ENCODE results near the gene ZNF821.

The ZNF821 gene

GRCh38 chr16:71894229-71894920, 10.4 kb upstream of the ZNF821 start:
- peak overlapping the region; percentile 94 for H3K4me3 ChIP-seq (ENCODE audit: low read length)
- TF ChIP-seq, protein P1, sequence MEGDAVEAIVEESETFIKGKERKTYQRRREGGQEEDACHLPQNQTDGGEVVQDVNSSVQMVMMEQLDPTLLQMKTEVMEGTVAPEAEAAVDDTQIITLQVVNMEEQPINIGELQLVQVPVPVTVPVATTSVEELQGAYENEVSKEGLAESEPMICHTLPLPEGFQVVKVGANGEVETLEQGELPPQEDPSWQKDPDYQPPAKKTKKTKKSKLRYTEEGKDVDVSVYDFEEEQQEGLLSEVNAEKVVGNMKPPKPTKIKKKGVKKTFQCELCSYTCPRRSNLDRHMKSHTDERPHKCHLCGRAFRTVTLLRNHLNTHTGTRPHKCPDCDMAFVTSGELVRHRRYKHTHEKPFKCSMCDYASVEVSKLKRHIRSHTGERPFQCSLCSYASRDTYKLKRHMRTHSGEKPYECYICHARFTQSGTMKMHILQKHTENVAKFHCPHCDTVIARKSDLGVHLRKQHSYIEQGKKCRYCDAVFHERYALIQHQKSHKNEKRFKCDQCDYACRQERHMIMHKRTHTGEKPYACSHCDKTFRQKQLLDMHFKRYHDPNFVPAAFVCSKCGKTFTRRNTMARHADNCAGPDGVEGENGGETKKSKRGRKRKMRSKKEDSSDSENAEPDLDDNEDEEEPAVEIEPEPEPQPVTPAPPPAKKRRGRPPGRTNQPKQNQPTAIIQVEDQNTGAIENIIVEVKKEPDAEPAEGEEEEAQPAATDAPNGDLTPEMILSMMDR (IDR thresholded peaks at IDR 0.05; ENCODE audit: insufficient read depth, low read depth, low read length, missing control alignments) = no peak
- peak; percentile 78 for DNase-seq (ENCODE audit: low read depth)

DNA sequence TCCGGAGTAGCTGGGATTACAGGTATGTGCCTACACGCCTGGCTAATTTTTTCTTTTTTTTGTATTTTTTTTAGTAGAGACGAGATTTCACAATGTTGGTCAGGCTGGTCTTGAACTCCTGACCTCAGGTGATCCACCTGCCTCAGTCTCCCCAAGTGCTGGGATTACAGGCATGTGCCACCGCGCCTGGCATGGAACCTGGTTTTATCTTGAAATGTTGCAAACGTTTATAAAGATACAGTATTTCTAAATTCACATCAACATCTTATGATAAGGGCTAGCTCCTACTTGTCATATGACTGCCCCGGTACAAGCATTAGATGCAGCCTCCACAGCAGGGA, 9.9 kb upstream of the ZNF821 start:
- no peak for DNase-seq (ENCODE audit: low read depth)
- TF ChIP-seq, protein P1 (IDR thresholded peaks at IDR 0.05; ENCODE audit: insufficient read depth, low read depth, low read length, missing control alignments) = no peak
- H3K4me3 ChIP-seq (ENCODE audit: low read length) = peak overlapping the region; percentile 94

- no peak for DNase-seq (ENCODE audit: low read depth)
- TF ChIP-seq, protein P1 (IDR thresholded peaks at IDR 0.05; ENCODE audit: insufficient read depth, low read depth, low read length, missing control alignments) = no peak
- H3K4me3 ChIP-seq (ENCODE audit: low read length) = no peak overlapping the region
These were observed 5.2 kb upstream of the ZNF821 start for GRCh38 chr16:71889147-71889546.

DNA sequence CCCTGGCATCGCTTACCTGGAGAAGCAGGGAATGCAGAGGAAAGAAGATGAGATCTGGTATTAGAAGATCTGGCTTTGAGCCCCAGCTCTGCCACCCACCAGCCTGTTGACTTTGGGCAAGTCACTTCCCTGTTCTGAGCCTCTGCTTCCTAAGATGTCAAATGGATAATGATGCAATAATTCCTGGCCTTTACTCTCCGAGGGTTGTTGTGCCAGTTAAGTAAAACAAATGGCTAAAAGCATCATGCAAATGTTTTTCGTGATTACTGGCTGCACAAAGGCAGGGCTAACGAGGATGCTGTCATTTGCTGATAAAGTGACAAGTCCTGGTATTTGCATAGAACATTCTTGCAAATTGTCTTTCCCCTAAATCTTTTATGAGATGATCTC, 1.3 kb upstream of the ZNF821 start:
- peak; percentile 4 for DNase-seq (ENCODE audit: low read depth)
- no peak overlapping the region for H3K4me3 ChIP-seq (ENCODE audit: low read length)
- TF ChIP-seq, protein P1 (IDR thresholded peaks at IDR 0.05; ENCODE audit: insufficient read depth, low read depth, low read length, missing control alignments) = no peak

DNA sequence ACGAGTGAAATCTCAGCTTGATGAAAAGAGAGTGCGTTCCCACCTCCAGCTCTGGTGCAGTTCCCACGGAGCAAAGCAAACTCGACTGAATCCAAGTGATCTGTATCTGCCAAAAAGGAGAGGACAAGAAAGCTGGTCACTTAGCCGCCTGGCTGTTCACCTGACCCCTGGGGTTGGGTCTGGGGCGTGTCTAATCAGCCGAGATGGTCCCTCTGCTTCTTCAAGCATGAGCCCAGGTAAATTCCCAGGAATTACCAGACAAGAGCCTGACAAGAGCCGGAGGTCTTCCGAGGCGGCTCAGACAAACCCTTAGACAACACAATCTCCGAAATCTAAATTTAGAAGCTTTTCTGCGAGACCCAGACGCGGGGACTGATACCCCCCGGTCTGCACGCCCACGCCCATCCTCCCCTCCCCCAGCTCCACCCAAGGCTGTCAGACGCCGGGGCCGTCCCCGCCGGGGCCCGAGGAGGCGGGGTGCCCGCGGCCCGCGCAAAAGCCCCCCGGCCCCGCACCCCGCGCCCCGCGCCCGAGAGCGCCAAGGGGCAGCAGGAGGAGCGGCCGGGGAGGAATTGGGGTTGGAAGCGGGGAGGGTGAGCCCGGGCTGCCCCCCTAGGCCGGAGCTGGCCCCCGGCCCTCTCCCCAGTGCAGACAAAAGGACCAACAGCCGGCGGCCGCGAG, 674 bp downstream of the ZNF821 start:
- peak overlapping the region; percentile 70 for H3K4me3 ChIP-seq (ENCODE audit: low read length)
- TF ChIP-seq, protein P1 (IDR thresholded peaks at IDR 0.05; ENCODE audit: insufficient read depth, low read depth, low read length, missing control alignments) = peak; percentile 10
- peak; percentile 29 for DNase-seq (ENCODE audit: low read depth)

DNA sequence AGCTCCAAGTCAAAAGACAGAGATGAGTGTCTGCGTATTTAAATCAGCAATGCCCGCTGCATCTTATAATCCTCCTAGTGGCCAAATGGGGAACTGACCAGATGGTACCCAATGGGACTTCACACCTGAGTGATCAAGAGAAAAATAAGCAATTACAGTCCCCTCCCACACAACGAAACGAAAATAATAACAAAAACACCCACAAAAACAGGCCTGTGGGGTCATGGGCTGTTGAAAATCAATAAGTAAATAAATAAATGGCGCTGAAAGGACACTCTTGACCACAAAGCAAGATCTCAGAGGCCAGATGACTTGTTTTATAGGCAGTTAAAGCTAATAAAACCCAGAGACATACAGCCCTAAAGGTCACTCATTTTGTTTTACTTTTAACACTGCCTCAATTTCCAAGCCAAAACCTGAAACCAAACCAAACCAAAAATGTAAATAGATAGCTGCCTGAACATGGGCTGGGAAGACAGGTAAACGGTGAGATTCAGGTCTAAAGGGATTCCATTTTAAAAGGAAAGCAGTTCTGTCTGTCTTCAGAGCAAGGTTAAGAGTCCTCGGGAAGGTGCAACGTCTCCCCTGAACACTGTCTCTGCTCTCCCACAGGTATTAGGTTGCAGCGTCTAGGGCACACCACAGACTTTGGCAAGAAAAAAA, 1.3 kb downstream of the ZNF821 start:
- TF ChIP-seq, protein P1 (IDR thresholded peaks at IDR 0.05; ENCODE audit: insufficient read depth, low read depth, low read length, missing control alignments) = peak; percentile 93
- DNase-seq (ENCODE audit: low read depth) = peak; percentile 89
- peak overlapping the region; percentile 70 for H3K4me3 ChIP-seq (ENCODE audit: low read length)

All from epithelial cell of esophagus (primary cell).